ENCODE results near the gene NOTCH4.

NOTCH4 gene

DNA sequence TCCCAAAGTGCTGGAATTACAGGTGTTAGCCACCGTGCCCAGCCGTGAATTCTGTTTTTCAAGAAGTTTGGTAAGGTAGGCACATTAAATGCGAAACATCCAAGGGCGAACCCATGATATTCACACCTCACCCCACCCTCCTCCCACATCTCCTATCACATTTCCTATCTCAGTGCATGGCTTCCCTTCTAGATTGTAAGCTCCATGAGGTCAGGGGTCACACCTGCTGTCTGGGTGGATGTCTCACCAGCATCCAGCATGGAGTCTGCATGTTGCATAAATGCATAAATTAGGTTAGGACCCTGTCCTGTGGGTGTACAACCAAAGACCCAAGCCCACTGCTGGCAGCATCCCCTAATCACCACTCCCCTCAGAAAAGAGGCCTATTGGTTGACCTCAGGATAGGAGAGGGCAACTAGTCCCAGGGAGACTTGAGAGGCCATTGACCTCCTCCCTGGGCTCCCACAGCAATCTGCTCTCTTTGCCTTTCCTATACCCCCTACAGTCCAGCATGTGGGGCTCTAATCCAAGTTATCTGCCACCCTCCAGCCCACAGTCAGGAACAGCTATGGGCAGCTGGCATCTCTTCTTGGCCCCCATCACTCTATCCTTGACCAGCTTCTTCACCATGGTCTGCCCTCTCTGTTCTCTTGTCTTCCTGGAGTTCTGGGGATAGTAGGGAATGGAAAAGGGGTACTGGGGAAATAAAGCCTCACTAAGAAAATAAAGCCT, 76.3 kb downstream of the NOTCH4 start:
- no peak for DNase-seq (ENCODE audit: low read depth)
- H3K4me3 ChIP-seq (ENCODE audit: low read depth, low read length), result no peak overlapping the region
- TF ChIP-seq CTCF (IDR thresholded peaks at IDR 0.05; ENCODE audit: insufficient read depth, low read depth, low read length, missing control alignments), result peak; percentile 5

GRCh38 chr6:32146687-32147086, 77.2 kb downstream of the NOTCH4 start:
- H3K4me3 ChIP-seq (ENCODE audit: low read depth, low read length), result no peak overlapping the region
- no peak for TF ChIP-seq CTCF (IDR thresholded peaks at IDR 0.05; ENCODE audit: insufficient read depth, low read depth, low read length, missing control alignments)
- no peak for DNase-seq (ENCODE audit: low read depth)

GRCh38 chr6:32146287-32146686, 77.6 kb downstream of the NOTCH4 start:
- DNase-seq (ENCODE audit: low read depth), result no peak
- no peak for TF ChIP-seq CTCF (IDR thresholded peaks at IDR 0.05; ENCODE audit: insufficient read depth, low read depth, low read length, missing control alignments)
- no peak overlapping the region for H3K4me3 ChIP-seq (ENCODE audit: low read depth, low read length)

All from GM12865 (cell line).